WERI-Rb-1 (cell line): ENCODE data around the gene CSH2.

ENCODE experiments used
- DNase-seq: peaks from one replicate; pipeline ENCODE4 v3.0.0-alpha.2; 2020
- H3K27ac ChIP-seq: fragments of 250-450 bp; sonication (Bioruptor Pico); 2 replicates; pipeline ENCODE4 v1.5.1; 2020; ENCODE audit warnings: mild to moderate bottlenecking, moderate library complexity
- H3K27me3 ChIP-seq: fragments of 250-450 bp; sonication (Bioruptor Pico); 2 replicates; pipeline ENCODE4 v1.5.1; 2021; ENCODE audit warnings: mild to moderate bottlenecking, low read depth, moderate library complexity; ENCODE audit not compliant: insufficient read depth, severe bottlenecking
- H3K36me3 ChIP-seq: fragments of 250-450 bp; sonication (Bioruptor Pico); 2 replicates; pipeline ENCODE4 v1.5.1; 2020; ENCODE audit warnings: mild to moderate bottlenecking, moderate library complexity
- H3K4me3 ChIP-seq: 2 replicates; pipeline ENCODE4 v1.5.1; 2011; ENCODE audit warnings: low read depth, mild to moderate bottlenecking, control low read depth, low read length
- H3K9me3 ChIP-seq: fragments of 250-450 bp; sonication (Bioruptor Pico); 2 replicates; pipeline ENCODE4 v1.5.1; 2021; ENCODE audit warnings: mild to moderate bottlenecking, moderate library complexity; ENCODE audit not compliant: severe bottlenecking
- TF ChIP-seq, protein P1 (sequence below): IDR thresholded peaks from 2 replicates; pipeline ENCODE4 v1.5.1; 2011; ENCODE audit warnings: low read depth, mild to moderate bottlenecking, control low read depth, inconsistent platforms, low read length

CSH2 gene

DNA sequence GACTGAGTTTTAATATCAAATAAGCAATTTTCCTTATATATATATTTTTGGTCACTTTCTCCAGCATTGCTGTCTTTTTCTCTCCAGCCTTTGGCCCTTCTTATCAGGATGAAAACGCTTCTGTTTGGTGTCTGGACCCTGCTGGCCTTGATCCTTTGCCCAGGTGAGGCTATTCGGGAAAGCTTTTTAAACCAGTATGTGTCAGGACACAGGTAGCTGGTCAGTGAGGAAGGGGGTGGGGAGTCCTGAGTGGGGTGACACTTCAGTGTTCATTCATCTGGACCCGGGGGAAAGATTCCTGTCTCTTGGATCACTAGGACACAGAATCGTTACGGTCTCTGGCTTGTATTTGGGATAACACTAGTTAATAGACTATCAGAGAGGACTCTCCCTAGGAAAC is 18.8 kb downstream of the CSH2 start:
- Histone ChIP-seq H3K9me3 (no peaks in the 10 kb centered on the region), H3K4me3 (no peak overlapping the region), H3K36me3 (no peaks in the 10 kb centered on the region), H3K27ac (no peak overlapping the region), H3K27me3 (no peaks in the 10 kb centered on the region)
- no peak for DNase-seq
- TF ChIP-seq, protein P1, sequence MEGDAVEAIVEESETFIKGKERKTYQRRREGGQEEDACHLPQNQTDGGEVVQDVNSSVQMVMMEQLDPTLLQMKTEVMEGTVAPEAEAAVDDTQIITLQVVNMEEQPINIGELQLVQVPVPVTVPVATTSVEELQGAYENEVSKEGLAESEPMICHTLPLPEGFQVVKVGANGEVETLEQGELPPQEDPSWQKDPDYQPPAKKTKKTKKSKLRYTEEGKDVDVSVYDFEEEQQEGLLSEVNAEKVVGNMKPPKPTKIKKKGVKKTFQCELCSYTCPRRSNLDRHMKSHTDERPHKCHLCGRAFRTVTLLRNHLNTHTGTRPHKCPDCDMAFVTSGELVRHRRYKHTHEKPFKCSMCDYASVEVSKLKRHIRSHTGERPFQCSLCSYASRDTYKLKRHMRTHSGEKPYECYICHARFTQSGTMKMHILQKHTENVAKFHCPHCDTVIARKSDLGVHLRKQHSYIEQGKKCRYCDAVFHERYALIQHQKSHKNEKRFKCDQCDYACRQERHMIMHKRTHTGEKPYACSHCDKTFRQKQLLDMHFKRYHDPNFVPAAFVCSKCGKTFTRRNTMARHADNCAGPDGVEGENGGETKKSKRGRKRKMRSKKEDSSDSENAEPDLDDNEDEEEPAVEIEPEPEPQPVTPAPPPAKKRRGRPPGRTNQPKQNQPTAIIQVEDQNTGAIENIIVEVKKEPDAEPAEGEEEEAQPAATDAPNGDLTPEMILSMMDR = no peak

DNA sequence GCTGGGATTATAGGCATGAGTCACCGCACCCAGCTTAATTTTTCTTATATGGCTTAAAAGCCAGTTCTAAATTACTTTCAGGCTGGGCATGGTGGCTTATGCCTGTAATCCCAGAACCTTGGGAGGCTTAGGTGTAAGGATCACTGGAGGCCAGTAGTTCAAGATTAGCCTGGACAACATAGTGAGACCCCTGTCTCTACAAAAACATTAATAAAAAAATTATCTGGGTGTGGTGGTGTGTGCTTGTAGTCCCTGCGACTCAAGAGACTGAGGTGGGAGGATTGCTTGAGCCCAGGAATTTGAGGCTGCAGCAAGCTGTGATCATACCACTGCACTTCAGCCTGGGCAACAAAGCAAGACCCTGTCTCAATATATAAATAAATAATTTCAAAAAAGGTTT is 20.2 kb downstream of the CSH2 start:
- H3K9me3 ChIP-seq = no peaks in the 10 kb centered on the region
- no peak overlapping the region for H3K4me3 ChIP-seq
- TF ChIP-seq, protein P1 = no peak
- H3K27me3 ChIP-seq = no peaks in the 10 kb centered on the region
- DNase-seq = no peak
- H3K36me3 ChIP-seq = no peaks in the 10 kb centered on the region
- no peak overlapping the region for H3K27ac ChIP-seq

DNA sequence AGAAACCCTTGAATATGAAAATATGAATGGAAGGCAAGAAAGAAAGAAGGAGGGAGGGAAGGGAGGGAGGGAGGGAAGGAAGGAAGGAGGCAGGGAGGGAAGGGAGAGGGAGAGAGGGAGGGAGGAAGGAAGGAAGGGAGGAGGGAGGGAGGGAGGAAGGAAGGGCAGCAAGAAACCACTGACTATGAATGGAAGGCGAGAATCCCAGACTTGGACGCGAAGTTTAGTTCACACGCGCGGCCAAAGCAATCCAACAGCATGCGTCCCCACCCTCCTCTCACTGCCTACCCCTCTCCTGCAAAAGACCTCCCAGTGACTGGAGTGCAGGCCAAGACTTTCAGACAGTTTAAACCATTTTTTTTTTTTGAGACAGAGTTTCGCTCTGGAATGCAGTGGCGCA is 23.1 kb downstream of the CSH2 start:
- DNase-seq = no peak
- Histone ChIP-seq H3K27me3 (no peaks in the 10 kb centered on the region), H3K4me3 (no peak overlapping the region), H3K36me3 (no peaks in the 10 kb centered on the region), H3K9me3 (no peaks in the 10 kb centered on the region), H3K27ac (no peak overlapping the region)
- TF ChIP-seq, protein P1 = no peak

DNA sequence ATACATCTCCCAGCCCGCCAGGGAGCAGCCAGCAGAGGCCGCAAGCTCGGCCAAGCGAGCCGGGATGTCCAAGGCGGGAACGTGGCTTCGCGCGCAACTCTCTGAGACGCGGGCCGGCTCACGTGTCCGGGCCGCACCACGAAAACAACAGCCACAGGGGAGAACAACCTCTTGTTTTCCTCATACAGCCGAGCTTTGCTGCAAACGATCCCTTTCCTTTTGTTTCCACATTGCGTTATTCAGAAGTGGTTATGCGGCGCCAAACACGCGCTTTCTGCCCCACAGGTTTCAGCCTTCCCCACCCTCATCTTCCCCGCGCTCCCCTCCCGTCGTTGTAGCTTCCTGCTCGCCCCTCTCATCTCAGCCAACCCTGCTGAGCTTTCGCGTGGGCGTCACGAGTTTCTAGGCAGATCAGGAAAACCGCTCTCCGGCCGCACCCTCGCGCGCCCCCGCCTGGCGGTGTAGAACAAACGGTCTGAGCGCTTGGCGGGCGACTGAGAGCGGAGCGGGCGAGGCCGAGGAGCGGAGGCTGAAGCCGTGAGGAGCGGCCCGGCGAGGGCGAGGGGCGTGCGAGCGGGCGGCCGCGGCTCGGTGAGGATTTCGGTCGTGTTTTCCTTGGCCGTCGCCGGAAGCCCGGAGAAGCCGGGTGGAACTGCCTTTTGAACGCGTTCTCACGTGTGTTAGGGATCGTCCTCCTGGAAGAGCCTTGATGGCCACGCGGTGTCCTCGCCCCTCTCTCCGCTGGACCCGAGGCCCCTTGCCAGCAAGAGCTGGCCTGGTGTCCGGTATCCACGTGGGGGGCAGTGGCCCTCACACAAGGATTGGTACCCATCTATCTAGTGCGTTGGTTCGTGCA is 24.4 kb downstream of the CSH2 start:
- TF ChIP-seq, protein P1 = no peak
- Histone ChIP-seq H3K36me3 (no peaks in the 10 kb centered on the region), H3K27me3 (no peaks in the 10 kb centered on the region), H3K4me3 (no peak overlapping the region), H3K27ac (no peak overlapping the region), H3K9me3 (no peaks in the 10 kb centered on the region)
- DNase-seq = peak; percentile 57

DNA sequence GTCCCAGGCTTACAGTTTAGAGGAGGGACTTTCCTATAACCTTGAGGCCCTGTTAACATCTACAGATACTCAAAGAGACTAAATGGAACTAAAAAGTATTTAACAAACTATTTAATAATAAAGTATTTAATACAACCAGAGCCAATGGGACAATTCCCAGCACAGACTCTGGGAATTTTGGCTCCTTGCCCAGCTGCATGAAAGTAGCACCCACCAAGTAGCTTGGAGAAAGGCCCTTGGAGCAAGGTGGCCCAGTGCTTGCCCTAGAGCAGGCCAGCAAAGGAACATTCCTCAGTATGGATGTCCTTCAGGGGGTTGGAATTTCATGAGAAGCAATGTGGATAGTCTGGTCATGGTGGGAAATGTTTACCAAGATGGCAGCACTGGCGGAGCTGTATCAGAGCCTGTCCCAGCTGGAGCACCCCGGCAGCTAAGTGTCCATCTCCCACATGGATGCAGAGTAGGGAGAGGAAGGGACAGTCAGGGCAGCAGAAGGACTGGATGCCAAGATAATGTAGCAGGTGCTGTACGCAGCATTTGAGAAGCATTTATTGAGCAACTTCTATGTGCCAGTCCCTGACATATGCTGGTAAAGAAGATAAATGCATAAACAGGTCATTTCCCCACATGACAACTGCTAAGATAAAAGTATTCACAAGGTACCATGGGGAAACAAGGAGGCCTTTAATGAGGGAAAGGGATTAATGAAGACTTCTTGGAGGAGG is 25.8 kb downstream of the CSH2 start:
- TF ChIP-seq, protein P1 = no peak
- Histone ChIP-seq H3K27me3 (no peaks in the 10 kb centered on the region), H3K4me3 (no peak overlapping the region), H3K27ac (no peak overlapping the region), H3K36me3 (no peaks in the 10 kb centered on the region), H3K9me3 (no peaks in the 10 kb centered on the region)
- DNase-seq = no peak
